Heart right ventricle (tissue), 16 donors: ENCODE results near the gene CEP72. TPM values are rescaled to one million over a fixed set of nuclear protein-coding genes. Genes with fewer than 3 reads are reported as not detected.
"Not testable (repeated sequence)": the region's sequence is repeated elsewhere in the genome, so short reads cannot be mapped to it uniquely, and the experiment has no call there.

ENCODE experiments used
- ATAC-seq, 8 donors: fragments of 200-7000 bp; cut with Tn5 transposase; one replicate each; pipeline ENCODE4 v1.9.1; 2020; ENCODE audit warnings: mild to moderate bottlenecking in 8 of 8, moderate library complexity in 8 of 8, moderate number of reproducible peaks in 1 of 8
- DNase-seq, 2 donors: peaks; one replicate each; pipeline ENCODE4 v3.0.0-alpha.2; 2020
- H3K27ac ChIP-seq, 10 donors: fragments of 200-600 bp; sonication (generic) in 2 of 10; one replicate each; pipeline versions ENCODE4 v1.5.0 to v1.8.0; 2020 to 2022; ENCODE audit warnings: mild to moderate bottlenecking in 3 of 10
- H3K27me3 ChIP-seq, 7 donors: fragments of 200-600 bp; one replicate each; pipeline ENCODE4 v1.8.0; 2021 to 2022; ENCODE audit warnings: mild to moderate bottlenecking in 2 of 7
- H3K36me3 ChIP-seq, 9 donors: fragments of 200-600 bp; sonication (generic) in 1 of 9; one replicate each; pipeline versions ENCODE4 v1.5.0 to v1.8.0; 2020 to 2022; ENCODE audit warnings: mild to moderate bottlenecking in 2 of 9
- H3K4me1 ChIP-seq, 9 donors: fragments of 200-600 bp; sonication (generic) in 1 of 9; one replicate each; pipeline versions ENCODE4 v1.5.0 to v1.8.0; 2020 to 2022; ENCODE audit warnings: mild to moderate bottlenecking in 4 of 9
- H3K4me3 ChIP-seq, 10 donors: fragments of 200-600 bp; sonication (generic) in 2 of 10; one replicate each; pipeline versions ENCODE4 v1.5.0 to v1.8.0; 2020 to 2022; ENCODE audit warnings: mild to moderate bottlenecking in 7 of 10, moderate library complexity in 2 of 10
- H3K9me3 ChIP-seq, 11 donors: fragments of 200-600 bp in 10 of 11; sonication (generic) in 2 of 11; one replicate each; pipeline versions ENCODE4 v1.5.0 to v1.8.0; 2013 to 2022; ENCODE audit warnings: mild to moderate bottlenecking in 2 of 11, control low read depth in 1 of 11, moderate library complexity in 1 of 11
- WGBS, 2 donors: extraction: QIAGEN DNeasy Blood & Tissue Kit; methylation state at CpG; one replicate each; pipeline ENCODE4 v1.1.7; 2013; ENCODE audit warnings: inconsistent platforms in 1 of 2; 5-methylcytosine and 5-hydroxymethylcytosine counted together
- intact Hi-C, 10 donors: fragments of 100-400 bp; cut with DNase I; formaldehyde crosslinking; loops; one replicate each; pipeline versions ENCODE4 v1.11.1 to v1.14.2; 2022
- polyA plus RNA-seq, 2 donors: library from polyadenylated mRNA; stranded (reverse); fragments of 200-250 nt; gene quantifications; one replicate each; pipeline ENCODE4 v1.2.3, GENCODE V29; 2013
- total RNA-seq, 10 donors: library from RNA; stranded (reverse); fragmentation: NEBNext Ultra II Directional in 3 of 10; extraction: Animal tissue kit (Norgen Biotek cat#: 25700) in 3 of 10; gene quantifications; one replicate each; pipeline versions ENCODE4 v1.2.1 to v1.2.4, GENCODE V29; 2021 to 2023
- TF ChIP-seq, protein P1 (sequence below), 9 donors: fragments of 200-600 bp; sonication (generic) in 2 of 9; IDR thresholded peaks; one replicate each; pipeline versions ENCODE4 v1.5.0 to v1.8.0; 2021 to 2022; ENCODE audit warnings: antibody characterized with exemption in 9 of 9, mild to moderate bottlenecking in 5 of 9, moderate library complexity in 1 of 9
- donor health status: Arrhythmogenic right ventricular cardiomyopathy.
- donor health status: ischemic (EF 13 %, LVEDD 7.1; RV severe dilation, severe dysfunction).
- donor health status: healthy with polysubstance abuse.
- donor health status: DM: no; HTN: yes; CAD: no.
- donor health status: DM: no; HTN: no; CAD: no.
- donor health status: ischemic (EF 25% LVEDD 6.9; RV normal size, moderate dysfunction).
- donor health status: ischemic (EF 25% LVEDD 5.7; RV mildly dilated, moderate dysfunction).
- donor health status: healthy.
- donor health status: DM: yes; HTN: yes; CAD: no.
- donor health status: Ischemic cardiomyopathy.
- donor health status: ischemic (EF 35%, LVEDD 5.7; RV mildly dilated, moderate dysfunction).
- donor health status: nonischemic (EF 11% LVEDD 7.7; RV severe dilation, severe dysfunction).
- donor health status: DM: yes; HTN: yes; CAD: no.
- donor health status: PGD.
- donor health status: ischemic (EF 29% LVEDD 5.4; RV normal size, mild dysfunction).
- donor health status: nonischemic (EF 23%, LVEDD 6.1; RV moderate dilation, normal function).

The CEP72 gene
- total and polyA plus RNA-seq, 12 donors, result 0.66 to 2.4 (median 1.4) TPM

DNA sequence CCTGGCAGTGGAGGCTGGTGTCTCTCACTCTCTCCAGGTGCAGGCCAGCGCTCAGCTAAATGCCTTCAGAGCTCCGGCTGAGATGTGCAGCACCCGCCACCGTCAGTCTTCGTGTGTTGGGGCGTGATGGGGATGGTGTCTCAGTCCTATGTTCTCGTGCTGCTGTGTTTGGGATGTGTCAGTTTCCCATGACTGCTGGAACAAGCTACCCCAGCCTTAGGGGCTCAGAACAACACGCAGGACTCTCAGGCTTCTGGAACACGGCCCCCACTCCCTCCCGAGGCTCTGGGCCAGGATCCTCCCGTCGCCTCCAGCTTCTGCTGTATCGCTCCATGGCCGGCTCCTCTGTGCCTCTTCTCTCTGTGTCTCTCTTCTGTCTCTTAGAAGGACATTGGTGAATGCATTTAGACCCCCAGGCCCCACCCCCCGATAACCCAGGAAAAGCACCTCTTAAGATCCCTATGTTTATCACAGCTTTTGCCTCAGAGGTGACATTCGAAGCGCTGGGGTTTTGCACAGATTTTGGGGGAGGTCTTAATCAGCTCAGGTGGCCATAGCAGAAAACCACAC, 9.6 kb upstream of the CEP72 start:
- 83% methylated on average over 17 of the region's 17 CpGs for WGBS, 2 donors
- Histone ChIP-seq H3K27ac (no peak overlapping the region), H3K36me3 (no peaks in the 10 kb centered on the region), H3K9me3 (no peaks in the 10 kb centered on the region), H3K4me1 (no peaks in the 10 kb centered on the region), H3K27me3 (peaks cover 0 to 52% (median 31%) of the 10 kb centered on the region in 7 donors), H3K4me3 (no peak overlapping the region)
- no peak for ATAC-seq
- DNase-seq, result no peak
- intact Hi-C loops, result no loop called here
- TF ChIP-seq, protein P1, sequence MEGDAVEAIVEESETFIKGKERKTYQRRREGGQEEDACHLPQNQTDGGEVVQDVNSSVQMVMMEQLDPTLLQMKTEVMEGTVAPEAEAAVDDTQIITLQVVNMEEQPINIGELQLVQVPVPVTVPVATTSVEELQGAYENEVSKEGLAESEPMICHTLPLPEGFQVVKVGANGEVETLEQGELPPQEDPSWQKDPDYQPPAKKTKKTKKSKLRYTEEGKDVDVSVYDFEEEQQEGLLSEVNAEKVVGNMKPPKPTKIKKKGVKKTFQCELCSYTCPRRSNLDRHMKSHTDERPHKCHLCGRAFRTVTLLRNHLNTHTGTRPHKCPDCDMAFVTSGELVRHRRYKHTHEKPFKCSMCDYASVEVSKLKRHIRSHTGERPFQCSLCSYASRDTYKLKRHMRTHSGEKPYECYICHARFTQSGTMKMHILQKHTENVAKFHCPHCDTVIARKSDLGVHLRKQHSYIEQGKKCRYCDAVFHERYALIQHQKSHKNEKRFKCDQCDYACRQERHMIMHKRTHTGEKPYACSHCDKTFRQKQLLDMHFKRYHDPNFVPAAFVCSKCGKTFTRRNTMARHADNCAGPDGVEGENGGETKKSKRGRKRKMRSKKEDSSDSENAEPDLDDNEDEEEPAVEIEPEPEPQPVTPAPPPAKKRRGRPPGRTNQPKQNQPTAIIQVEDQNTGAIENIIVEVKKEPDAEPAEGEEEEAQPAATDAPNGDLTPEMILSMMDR (IDR thresholded peaks at IDR 0.05), result no peak

DNA sequence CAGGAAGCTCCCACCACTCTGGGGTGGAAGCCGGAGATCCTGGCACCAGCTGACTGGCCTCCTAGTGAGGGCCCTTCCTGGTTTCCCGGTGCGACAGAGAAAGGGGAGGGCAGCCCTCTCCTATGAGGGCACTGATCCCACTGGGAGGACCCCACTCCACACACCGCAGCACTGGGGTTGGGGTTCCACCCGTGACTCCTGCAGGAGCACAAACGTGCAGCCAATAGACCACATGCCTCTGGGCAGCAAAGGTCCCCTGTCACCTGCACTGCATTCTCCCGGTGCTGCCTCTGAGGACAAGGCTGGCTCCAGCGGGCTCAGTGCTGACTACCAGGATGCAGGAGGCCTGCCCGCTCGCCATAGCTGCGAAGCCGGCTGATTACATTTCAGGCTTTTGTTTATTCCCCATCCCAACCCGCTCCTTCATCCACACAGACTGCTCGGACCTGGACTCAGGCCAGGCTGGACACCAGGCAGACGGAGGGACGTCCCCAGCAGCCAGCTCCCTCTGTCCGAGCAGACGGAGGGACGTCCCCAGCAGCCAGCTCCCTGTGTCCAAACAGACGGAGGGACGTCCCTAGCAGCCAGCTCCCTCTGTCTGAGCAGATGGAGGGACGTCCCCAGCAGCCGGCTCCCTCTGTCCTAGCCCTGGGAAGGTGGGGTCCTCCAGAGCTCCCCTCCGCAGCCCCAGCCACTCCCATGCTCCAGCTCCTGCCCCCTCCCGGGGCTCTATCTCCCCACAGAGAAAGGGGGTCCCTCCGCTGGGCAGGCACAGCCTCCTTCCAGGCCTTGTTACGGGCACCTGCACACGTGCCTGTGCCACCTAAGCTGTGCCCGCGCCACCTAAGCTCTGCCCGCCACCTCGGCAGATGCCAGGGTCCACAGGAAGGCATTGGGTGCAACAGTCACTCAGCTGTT, 8.8 kb upstream of the CEP72 start:
- TF ChIP-seq, protein P1 (IDR thresholded peaks at IDR 0.05), result no peak
- Histone ChIP-seq H3K4me3 (no peak overlapping the region), H3K36me3 (no peaks in the 10 kb centered on the region), H3K27ac (no peak overlapping the region), H3K27me3 (peaks cover 0 to 53% (median 32%) of the 10 kb centered on the region in 7 donors), H3K4me1 (no peaks in the 10 kb centered on the region), H3K9me3 (no peaks in the 10 kb centered on the region)
- intact Hi-C loops, result no loop called here
- ATAC-seq (no peak), DNase-seq (no peak)
- 75 to 77% methylated on average over 32 of the region's 32 CpGs for WGBS, 2 donors

DNA sequence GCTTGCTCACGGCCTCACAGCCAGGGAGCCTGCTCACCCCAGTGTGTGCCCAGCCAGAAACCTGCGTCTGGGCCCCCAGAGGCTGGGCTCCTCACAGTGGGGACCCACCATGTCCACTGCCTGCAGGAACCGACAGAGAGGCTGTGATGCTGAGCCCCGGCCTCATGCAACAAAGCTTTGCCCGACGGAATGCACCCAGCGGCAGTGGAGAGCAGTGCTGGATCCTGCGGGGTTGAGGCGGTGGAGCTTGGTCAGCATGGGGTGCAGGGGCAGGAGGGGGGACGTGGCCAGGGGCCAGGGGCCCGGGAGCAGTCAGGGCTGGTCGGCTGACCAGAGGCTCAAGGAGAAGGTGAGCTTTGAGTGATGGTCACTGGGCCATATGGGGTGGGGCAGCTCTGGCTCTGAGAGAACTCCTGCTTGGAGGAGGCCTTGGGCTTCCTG, 7.7 kb upstream of the CEP72 start:
- DNase-seq (no peak), ATAC-seq (no peak)
- no peaks in the 10 kb centered on the region for H3K4me1 ChIP-seq
- WGBS, 2 donors, result 80 to 88% methylated on average over 12 of the region's 12 CpGs
- no peaks in the 10 kb centered on the region for H3K36me3 ChIP-seq
- H3K4me3 ChIP-seq, result no peak overlapping the region
- peaks cover 0 to 56% (median 34%) of the 10 kb centered on the region in 7 donors for H3K27me3 ChIP-seq
- TF ChIP-seq, protein P1 (IDR thresholded peaks at IDR 0.05), result no peak
- no peak overlapping the region for H3K27ac ChIP-seq
- no peaks in the 10 kb centered on the region for H3K9me3 ChIP-seq
- intact Hi-C loops, result no loop called here

DNA sequence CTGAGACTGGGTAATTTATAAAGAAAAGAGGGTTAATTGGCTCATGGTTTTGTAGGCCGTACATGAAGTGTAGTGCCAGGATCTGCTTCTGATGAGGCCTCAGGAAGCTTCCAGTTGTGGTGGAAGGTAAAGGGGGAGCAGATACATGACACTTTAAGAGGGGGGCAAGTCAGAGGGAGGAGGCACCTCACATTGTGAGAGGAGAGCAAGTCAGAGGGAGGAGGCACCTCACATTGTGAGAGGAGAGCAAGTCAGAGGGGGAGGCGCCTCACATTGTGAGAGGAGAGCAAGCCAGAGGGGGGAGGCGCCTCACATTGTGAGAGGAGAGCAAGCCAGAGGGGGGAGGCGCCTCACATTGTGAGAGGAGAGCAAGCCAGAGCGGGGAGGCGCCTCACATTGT, 7.0 kb upstream of the CEP72 start:
- peaks cover 0 to 53% (median 34%) of the 10 kb centered on the region in 7 donors for H3K27me3 ChIP-seq
- H3K4me1 ChIP-seq, intact Hi-C loops, H3K36me3 ChIP-seq, DNase-seq, H3K4me3 ChIP-seq, H3K9me3 ChIP-seq, ATAC-seq, H3K27ac ChIP-seq: not testable (repeated sequence)
- WGBS, 2 donors, result 90% methylated on average over 6 of the region's 6 CpGs
